ENCODE results near the gene SLC35G2.

- TF ChIP-seq, protein P1, sequence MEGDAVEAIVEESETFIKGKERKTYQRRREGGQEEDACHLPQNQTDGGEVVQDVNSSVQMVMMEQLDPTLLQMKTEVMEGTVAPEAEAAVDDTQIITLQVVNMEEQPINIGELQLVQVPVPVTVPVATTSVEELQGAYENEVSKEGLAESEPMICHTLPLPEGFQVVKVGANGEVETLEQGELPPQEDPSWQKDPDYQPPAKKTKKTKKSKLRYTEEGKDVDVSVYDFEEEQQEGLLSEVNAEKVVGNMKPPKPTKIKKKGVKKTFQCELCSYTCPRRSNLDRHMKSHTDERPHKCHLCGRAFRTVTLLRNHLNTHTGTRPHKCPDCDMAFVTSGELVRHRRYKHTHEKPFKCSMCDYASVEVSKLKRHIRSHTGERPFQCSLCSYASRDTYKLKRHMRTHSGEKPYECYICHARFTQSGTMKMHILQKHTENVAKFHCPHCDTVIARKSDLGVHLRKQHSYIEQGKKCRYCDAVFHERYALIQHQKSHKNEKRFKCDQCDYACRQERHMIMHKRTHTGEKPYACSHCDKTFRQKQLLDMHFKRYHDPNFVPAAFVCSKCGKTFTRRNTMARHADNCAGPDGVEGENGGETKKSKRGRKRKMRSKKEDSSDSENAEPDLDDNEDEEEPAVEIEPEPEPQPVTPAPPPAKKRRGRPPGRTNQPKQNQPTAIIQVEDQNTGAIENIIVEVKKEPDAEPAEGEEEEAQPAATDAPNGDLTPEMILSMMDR (IDR thresholded peaks at IDR 0.05; ENCODE audit: insufficient read depth, low read length, poor library complexity, severe bottlenecking), result no peak
- no peak for TF ChIP-seq EZH2phosphoT487 (conservative IDR thresholded peaks at IDR 0.05; ENCODE audit: low read length)
Observed at GRCh38 chr3:136790786-136791185, 28.1 kb upstream of the SLC35G2 start.

Measured in SU-DHL-6 (cell line).